Activated CD8-positive, alpha-beta memory T cell treated with anti-CD3 and anti-CD28 coated beads for 4 hours (primary cell): Measurements from ENCODE around the gene TFDP1.
"Not testable (repeated sequence)": the region's sequence is repeated elsewhere in the genome, so short reads cannot be mapped to it uniquely, and the experiment has no call there.

Source experiments
- DNase-seq, 2 donors: peaks; one replicate each; pipeline ENCODE4 v3.0.0-alpha.2; 2020; ENCODE audit warnings: low read depth in 2 of 2

The TFDP1 gene

DNA sequence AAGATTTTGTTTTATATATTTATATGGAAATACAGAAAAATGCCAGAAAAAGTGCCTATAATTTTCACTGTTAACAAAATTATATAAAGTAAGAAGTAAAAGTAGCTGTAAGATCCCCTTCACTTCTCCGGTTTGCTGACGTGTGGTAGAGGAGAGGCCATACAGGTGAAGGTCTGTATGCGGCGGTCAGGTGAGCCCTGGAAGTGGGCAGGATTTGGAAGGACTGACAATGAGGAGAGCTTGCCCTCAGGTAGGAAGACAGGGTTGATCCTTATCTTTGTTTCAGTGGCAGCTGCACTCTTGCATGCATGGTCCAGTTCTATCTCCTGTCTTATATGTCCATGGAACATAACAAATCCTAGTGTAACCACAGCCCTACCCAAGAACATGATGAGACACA is 16.9 kb upstream of the TFDP1 start:
- no peak for DNase-seq

DNA sequence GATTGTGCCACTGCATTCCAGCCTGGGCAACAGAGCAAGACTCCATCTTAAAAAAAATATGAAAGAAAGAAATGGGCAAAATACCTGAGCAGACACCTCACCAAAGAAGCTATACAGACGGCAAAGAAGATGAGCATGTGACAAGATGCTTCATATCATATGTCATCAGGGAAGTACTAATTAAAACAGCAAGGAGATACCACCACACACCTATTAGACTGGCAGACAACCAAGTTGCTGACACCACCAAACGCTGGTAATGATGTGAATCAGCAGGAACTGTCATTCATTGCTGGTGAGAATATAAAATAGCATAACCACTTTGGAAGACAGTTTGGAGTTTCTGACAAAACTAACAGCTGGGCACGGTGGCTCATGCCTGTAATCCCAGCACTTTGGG is 11.5 kb upstream of the TFDP1 start:
- DNase-seq = no peak

DNA sequence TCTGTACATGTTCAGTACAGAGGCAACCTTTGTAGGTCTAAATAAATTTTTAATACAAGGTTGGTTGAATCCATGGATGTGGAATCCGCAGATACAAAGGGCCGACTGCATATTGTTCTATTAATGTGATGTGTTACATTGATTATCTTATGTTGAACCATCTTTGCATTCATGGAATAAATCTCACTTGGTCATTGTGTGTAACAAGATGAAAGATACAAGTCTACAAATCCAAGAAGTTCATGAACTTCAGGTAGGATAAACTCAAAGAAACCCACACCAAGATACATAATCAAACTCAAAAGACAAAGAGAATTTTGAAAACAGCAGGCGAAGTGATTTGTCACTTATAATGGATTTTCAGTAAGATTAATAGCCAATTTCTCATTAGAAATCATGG is 8.0 kb upstream of the TFDP1 start:
- DNase-seq = no peak

DNA sequence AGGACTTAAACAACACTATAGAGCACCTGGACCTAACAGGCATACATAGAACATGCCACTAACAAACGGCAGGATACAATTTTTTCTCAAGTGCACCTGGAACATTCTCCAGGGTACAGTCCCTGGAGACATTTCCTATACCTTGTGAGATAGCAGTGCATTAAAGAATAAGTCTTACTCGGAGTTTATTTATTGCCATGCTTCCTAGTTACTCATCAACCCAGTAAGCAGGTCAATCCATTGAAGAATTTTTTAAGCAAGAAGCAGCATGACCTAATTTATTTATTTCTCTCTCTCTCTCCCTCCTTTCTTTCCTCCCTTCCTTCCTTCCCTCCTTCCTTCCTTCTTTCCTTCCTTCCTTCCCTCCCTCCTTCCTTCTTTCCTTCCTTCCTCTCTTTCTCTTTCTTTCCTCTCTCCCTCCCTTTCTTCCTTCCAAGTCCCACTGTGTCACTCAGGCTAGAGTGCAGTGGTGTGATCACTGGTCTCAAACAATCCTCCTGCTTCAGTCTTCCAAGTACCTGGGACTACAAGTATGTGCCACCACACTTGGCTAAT is 6.6 kb upstream of the TFDP1 start:
- DNase-seq = no peak

DNA sequence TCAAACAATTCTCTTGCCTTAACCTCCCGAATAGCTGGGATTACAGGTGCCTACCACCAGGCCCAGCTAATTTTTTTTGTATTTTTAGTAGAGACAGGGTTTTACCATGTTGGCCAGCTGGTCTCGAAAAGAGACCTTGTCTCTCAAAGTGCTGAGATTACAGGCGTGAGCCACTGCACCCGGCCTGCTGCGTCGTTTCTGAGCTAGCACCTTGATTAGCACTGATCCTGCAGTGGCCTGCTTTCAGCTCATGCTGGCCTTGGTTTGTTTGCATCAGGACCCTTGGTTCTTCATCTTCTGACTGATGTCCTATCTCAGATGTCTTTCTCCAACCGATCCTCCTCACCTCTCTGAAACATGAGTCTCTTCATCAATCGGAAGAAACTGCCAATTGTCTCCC is 4.9 kb upstream of the TFDP1 start:
- no peak for DNase-seq

DNA sequence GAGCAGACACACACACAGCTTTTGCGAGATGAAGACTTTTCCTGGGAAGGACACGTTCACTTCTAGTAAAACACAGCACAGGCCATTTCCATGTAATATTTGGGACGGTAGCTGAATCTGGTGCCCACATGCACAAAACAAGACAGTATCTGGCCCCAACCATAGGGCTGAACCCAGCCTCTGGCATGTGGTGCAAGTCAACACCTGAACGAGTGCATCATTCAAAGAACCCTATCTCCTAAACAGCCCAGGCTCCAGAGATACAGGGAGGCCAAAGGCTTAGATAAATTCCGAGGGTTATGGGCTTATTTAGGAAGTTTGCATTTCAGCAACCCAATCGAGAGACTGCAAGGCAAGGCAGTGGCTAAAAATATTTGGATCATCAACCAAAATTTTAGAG is 2.7 kb upstream of the TFDP1 start:
- DNase-seq = no peak

DNA sequence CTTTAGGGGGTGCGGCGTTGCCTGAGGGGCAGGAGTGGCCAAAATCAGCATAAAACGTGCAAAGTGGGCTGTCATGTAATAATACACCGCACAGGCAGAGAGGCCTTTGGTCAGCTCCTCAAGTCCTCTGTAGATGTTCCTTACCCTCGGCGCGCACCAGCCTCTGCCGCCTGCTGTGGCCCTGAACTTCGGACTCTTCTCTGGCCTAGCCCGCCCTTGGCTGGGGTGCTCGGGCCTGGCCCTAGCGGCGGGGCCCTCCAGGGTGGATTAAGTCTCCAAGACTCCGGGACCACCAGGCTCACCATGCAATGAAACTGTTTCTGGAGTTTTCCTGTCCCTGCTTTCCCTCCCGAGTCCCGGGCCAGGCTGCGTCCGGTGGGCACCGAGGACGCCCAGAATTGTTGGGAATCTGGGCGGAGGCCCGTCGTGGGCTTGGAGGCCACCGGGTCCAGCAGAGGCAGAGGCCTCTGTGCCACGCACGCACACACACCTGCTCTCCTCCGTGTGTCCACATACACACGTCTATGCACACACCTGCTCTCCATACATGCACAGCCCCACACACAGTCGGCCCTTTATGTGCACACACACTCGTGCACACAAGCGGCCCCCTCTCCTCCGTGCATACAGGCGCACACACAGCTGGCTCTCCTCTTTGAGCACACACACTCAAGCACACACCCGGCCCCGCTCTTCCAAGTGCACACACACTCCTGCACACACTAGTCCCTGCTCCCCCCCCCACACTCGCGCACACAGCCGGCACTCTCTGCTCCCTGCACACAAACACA is 1.5 kb upstream of the TFDP1 start:
- no peak for DNase-seq

DNA sequence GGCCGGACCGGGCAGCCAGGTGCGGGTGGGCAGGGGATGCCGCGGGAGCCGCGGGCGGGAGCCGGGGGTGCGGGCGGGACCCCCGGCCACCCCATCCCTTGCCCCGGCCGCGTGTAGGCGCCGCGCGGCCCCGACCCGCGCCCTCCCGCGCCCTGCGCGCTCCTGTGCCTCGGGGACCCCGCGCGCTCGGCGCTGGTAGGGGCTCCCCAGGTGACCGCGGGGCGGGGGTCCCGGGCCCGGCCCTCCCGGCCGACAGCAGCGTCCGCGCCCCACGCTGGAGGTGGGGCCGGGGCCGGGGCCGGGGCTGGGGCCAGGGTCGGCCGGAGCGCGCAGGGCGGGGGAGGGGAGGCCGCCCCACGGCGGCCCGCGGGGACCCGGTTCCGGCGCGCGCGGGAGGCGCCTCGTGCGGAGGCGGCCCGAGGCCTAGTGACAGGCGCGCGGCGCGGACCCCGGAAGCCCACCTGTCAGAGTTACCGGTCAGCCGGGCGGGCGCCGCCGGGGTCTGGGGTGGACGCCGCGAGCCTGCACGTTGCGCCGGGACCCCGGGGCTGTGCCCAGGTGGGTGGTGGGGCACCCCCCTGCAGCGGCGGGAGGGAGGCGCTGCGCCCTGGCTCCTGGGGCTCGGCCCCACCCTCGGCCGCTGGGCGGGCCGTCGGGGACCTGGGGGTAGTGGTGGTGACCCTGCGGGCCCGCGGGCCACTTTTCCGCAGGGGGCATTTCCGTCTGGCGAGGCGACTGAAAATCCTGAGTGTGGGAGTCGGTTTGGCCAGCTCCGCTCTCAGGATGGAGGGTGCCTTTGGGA is 518 bp downstream of the TFDP1 start:
- no peak for DNase-seq

DNA sequence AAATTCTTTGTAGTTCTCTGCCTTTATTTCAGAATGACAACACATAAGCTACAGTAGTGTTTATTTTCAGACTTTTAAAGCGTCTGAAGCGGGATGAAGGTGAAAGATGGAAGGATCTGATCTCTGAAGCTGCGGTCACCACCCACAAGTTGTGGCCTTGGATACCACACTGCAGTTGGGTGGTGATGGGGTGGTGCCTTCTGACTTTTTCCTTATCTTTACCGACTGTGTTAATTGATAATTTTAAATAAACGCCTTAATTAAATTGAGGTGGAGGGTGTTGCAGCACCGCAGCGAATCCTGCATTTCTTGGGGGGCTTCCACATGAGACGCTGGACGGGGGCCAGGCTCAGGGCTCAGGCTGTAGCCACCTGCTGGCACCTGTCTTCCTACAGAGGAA is 1.3 kb downstream of the TFDP1 start:
- no peak for DNase-seq

DNA sequence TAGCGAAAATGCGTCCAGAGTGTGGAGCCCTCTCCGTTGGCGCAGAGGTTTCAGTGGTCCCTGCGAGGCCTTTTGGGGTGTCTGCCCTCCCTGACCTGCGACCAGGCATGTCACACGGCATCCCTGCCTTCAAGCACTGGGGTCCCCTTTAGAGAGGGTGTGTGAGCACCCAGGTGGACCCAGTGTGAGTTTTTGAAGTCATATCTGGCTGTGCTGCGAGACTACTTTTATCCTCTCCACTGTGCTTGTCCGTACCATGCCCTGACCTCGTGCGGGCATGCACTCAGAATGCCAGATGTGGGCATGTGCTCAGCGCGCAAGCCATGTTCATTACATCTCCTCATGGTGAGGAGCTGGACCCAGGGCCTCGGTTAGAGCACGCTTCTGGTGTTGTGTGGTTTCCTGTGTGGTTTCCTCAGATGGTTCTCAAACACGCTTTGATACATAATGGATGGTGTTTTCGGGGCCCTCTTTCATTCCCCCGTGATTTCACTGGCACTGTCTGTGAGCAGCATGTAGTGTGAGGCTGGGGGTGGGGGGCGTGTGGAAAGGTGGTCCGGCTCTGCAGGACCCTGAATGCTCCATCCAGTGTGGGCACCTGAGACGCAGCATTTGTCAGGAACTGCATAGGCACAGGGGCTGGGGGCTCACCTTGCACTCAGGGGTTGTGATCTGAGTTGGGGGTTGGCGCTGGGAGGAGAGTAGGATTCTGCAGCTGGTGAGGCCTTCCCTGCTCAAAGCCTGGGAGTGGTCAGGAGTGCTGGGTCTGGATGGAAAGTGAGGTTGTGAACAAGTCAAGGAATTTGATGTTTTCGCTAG is 2.3 kb downstream of the TFDP1 start:
- no peak for DNase-seq

DNA sequence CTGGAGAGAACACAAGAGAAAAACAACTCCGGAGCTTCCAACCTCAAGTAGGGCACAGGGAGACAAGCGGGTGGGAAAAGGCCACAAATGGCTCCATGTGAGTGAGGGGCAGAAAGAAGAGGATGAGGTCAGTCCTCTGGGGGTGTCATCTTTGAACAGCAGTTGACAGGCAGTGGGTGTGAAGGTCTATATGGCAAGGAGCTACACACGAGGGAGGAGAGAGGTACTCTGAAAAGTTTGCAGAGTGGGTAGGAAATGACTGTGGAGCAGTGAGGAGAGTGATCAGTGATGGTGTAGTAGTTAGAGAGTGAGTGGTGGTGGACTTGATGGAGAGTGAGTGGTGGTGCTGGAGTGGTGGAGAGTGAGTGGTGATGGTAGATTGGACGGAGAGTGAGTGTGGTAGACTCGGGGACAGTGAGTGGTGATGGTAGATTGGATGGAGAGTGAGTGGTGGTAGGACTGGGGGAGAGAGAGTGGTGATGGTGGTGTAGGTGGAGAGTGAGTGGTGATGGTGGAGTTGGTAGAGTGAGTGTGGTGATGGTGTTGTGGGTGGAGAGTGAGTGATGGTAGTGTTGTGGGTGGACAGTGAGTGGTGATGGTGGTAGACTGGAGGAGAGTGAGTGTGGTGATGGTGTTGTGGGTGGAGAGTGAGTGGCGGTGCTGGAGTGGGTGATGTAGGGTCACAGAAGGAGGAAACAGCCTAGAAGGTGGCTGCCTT is 4.0 kb downstream of the TFDP1 start:
- DNase-seq = no peak

DNA sequence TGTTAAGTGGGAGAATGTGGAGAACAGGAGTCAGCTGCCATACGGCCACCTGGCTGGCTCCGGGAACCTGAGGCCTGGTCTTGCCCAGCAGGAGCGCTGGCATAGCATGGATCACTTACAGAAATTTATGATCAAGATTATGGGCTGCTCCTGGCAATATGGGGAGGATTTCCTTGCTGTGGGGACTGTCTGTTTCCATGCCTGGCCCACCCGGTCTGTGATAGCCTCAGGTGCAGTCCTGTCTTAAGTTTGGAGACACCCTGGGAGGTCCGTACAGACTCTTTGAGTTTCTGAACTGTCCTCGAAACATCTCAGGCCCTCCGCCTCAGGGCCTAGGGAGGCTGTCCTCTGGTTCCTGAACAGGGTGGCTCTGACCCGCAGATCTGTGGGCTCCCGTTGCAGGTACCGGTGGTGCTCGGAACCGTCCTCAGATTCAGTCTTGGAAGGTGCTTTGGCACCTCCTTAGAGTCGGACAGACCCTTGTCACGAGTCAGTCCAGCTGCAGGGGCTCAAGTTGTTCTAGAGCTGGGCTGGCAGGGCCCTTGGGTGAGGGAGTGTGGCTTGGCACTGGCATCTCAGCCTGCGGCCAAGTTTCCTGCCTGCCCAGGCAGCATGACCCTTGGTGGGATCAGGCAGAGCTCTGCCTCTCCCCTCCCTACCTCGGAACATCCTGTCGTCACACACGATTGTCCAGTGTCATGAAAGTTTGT is 4.9 kb downstream of the TFDP1 start:
- no peak for DNase-seq

DNA sequence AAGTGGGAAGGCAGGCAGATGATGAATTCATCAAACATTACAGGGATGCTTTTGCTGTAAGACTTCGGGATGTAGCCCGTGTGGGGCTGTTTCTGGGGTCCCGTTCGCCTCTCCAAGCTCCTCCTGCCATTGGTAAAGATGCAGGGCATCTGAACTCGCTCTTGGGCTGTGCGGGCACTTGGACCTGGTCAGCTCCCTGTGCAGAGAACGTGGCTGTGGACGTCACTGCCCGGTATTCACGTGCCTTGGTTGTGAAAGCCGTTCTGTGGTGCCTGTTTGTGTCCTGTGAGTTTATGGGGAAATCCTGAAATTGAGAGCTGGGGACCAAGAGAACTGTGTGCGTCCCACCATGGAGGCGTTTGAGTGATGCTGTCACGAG is 5.4 kb downstream of the TFDP1 start:
- no peak for DNase-seq

DNA sequence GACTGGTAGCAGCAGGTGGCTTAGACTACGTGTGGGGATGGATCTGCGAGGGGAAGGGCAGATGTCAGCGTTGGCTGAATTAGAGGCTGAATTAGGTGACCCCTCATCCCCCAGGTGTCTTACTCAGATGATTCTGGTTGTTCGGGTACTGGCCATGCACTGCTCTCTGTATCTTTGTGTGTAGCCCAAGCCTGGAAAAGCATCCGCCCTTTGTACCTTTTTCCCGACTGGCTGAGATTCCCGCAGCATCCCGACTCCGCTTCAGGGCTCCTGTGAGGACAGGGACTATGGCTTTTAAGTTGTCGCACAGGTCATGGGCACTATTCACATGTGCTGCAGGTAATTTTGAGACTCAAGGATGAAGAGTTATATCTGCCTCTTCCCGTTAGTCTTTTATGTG is 7.2 kb downstream of the TFDP1 start:
- no peak for DNase-seq

DNA sequence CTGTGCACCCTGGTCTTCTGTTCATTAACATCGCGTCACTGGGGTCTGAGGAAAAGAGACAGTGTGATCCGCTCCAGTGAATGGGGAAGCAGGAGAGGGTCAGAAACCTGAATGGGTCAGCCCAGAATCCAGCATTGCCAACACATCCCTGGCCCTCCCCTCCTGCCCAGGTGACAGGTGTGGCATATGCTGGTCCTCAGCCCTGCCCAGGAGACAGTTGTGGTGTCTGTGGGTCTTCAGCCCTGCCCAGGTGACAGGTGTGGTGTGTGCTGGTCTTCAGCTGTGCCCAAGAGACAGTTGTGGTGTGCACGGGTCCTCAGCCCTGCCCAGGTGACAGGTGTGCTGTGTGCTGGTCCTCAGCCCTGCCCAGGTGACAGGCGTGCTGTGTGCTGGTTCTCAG is 8.0 kb downstream of the TFDP1 start:
- DNase-seq = no peak

DNA sequence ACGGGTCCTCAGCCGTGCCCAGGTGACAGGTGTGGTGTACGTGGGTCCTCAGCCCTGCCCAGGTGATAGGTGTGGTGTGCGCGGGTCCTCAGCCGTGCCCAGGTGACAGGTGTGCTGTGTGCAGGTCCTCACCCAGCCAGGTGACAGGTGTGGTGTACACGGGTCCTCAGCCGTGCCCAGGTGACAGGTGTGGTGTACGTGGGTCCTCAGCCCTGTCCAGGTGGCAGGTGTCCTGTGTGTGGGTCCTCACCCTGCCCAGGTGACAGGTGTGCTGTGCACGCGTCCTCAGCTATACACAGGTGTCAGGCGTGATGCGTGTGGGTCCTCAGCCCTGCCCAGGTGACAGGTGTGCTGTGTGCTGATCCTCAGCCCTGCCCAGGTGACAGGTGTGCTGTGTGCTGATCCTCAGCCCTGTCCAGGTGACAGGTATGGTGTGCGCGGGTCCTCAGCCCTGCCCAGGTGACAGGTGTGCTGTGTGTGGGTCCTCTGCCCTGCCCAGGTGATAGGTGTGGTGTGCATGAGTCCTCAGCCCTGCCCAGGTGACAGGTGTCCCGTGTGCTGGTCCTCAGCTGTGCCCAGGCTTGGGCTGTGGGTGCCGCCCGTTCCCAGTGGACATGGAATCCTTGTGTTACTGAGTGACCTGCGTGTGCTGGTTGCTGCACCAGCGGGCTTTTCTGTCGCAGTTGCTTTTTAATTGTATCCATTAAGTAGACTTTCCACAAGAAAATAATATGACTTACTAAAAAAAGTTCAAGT is 9.7 kb downstream of the TFDP1 start:
- DNase-seq = not testable (repeated sequence)

DNA sequence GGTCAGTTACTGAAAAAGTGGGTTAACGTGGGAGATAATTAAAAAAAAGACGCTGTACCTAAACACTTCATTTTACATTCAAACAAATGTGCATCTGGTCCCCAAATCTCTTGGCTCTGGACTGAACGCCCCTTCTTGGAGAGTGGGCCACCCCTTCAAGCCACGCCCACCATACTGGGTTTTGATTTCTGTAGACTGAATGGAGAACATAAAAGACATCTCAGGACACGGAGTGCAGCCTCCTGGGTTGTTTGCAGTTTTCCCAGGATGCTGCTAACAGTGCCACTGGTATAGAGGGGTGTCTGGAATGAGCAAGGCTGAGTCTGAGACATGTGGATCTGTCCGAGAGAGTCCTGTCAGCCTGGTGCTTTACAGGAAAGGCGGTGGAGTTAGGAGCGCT is 10.6 kb downstream of the TFDP1 start:
- no peak for DNase-seq

DNA sequence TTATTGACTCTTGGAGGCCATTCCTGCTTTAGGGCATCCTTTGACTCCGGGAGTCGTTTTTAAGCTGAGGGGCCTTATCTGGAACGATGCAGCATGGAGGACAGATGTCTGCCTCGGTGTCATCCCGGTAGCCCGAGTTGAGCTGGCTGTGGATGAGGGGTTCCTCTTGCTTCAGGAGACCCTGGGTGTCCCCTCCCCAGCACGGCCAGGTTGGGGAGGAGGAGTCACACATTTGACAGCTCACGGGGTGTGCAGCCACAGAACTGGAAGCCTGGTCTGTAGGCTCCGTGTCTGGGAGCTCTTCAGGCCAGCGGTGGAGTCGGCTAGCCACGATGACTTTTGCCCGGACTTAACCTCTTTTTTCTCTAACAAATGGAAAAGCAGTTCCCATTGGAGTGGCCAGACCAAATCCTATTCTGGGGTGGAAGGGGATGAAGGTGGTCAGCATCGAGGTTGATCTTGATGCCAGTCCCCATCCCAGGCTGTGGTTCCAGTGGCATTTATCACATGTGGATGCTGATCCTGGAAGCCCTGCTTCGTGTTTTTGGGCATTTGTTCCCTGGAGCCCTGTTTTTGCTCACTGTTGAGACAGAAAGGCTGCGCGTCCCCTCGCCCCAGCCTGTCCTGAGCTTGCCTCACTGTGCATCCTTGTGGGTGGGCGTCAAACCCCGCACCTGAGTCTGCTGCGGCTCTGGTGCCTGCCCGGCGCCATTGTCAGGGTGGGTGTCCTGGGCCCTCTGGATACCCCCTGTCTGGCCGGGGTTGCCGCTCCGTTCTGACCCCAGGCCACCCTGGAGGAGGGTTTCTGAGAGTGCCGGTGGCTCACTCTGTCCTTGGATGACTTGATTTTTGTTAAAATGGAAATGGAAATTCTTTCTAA is 12.0 kb downstream of the TFDP1 start:
- no peak for DNase-seq

DNA sequence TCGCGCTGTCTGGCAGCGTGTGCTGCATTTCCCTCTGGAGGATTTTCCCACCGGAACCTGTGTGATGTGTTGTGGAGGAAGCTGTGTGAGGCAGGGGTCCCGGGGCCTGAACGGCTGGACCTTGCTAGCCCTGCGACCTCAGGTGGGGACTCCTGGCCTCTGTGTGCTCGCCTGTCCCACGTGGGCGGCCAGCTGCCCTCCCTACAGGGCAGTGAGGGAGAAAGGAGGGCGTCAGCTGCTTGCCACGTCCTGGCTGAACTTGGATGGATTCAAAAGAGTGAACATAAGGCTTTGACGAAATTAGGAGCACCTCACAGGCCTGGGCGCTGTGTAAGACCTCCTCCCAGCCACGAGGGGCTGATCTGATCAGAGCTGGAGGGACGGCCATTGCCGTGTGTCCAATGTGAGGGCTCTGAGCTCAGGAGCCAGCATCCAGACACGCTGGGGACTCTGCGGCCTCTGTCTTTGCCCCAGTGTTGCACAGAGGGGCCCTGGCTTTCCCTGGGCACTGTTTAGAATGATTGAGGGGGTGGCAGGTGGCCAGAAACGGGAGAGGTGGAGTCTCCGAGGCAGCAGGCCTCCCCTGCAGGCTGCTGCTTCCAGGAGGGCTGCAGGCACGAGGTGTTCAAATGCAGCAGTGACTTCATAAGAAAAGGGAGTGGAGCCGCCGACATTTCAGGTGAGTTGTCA is 13.0 kb downstream of the TFDP1 start:
- no peak for DNase-seq
